Measurements from ENCODE around the gene NEK10.
"Not testable (repeated sequence)": the region's sequence is repeated elsewhere in the genome, so short reads cannot be mapped to it uniquely, and the experiment has no call there.

Gene NEK10, protein sequence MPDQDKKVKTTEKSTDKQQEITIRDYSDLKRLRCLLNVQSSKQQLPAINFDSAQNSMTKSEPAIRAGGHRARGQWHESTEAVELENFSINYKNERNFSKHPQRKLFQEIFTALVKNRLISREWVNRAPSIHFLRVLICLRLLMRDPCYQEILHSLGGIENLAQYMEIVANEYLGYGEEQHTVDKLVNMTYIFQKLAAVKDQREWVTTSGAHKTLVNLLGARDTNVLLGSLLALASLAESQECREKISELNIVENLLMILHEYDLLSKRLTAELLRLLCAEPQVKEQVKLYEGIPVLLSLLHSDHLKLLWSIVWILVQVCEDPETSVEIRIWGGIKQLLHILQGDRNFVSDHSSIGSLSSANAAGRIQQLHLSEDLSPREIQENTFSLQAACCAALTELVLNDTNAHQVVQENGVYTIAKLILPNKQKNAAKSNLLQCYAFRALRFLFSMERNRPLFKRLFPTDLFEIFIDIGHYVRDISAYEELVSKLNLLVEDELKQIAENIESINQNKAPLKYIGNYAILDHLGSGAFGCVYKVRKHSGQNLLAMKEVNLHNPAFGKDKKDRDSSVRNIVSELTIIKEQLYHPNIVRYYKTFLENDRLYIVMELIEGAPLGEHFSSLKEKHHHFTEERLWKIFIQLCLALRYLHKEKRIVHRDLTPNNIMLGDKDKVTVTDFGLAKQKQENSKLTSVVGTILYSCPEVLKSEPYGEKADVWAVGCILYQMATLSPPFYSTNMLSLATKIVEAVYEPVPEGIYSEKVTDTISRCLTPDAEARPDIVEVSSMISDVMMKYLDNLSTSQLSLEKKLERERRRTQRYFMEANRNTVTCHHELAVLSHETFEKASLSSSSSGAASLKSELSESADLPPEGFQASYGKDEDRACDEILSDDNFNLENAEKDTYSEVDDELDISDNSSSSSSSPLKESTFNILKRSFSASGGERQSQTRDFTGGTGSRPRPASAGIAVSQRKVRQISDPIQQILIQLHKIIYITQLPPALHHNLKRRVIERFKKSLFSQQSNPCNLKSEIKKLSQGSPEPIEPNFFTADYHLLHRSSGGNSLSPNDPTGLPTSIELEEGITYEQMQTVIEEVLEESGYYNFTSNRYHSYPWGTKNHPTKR

GRCh38 chr3:27368831-27369607, at the start of gene NEK10:
NEK10 (minus strand) TSS chr3:27369383; CDS start chr3:27352882, 16,501 bp downstream.
- Mint-ChIP-seq H3K4me1 (ENCODE audit: low read depth) (peaks cover 13% of the 10 kb centered on the region), H3K27ac (peak within 1 kb of the TSS; percentile 73), H3K4me3 (peak within 1 kb of the TSS; percentile 93), H3K36me3 (ENCODE audit: low read depth) (no peaks in the 10 kb centered on the region), H3K27me3 (ENCODE audit: low read depth) (peaks cover 8% of the 10 kb centered on the region), H3K9me3 (no peaks in the 10 kb centered on the region)

- no peak overlapping the region for H3K4me3 Mint-ChIP-seq
- H3K9me3 Mint-ChIP-seq = no peaks in the 10 kb centered on the region
- H3K36me3 Mint-ChIP-seq (ENCODE audit: low read depth) = peaks cover 19% of the 10 kb centered on the region
Measured at GRCh38 chr3:27415202-27415601, 46.0 kb upstream of the NEK10 start.

DNA sequence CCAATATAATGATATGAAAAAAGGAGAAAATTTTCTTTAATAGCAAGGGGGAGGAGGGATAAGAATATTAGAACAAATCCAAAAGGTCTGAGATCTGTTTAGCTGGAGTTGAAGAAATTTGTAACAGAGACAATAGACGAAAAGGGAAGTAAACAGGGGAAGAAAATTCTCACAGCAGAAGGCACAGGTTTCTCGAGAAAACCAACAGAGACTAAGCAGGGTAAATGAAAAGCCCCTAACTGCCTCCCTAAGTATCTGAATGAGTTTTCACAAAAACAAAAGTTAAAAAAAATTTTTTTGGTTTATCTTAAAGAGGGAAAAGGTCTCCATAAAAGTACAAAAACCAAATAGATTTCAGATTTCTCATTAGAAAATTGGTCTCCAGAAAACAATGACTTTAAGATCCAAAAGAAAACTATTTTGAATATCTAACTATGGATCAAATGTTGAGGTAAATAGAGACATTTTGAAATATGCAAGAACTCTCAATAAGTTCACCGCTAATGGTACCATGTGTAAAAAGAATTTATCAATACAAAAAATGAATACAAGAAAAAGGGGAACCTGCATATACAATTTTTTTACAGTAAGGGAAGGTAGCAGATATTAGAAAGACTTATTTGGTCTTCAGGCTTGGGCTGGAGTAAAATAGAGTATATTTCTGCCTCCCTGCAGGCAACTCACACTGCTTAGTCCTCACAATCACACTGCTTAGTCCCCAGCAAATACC, 23.9 kb upstream of the NEK10 start:
- H3K4me1 Mint-ChIP-seq (ENCODE audit: low read depth) = peaks cover 4% of the 10 kb centered on the region
- H3K36me3 Mint-ChIP-seq (ENCODE audit: low read depth) = peaks cover 25% of the 10 kb centered on the region
- no peak overlapping the region for H3K4me3 Mint-ChIP-seq
- no peaks in the 10 kb centered on the region for H3K27me3 Mint-ChIP-seq (ENCODE audit: low read depth)
- H3K9me3 Mint-ChIP-seq = no peaks in the 10 kb centered on the region
- H3K27ac Mint-ChIP-seq = no peak overlapping the region

More at GRCh38 chr3:27415202-27415601, 46.0 kb upstream of the NEK10 start:
- no peaks in the 10 kb centered on the region for H3K27me3 Mint-ChIP-seq (ENCODE audit: low read depth)
- H3K4me1 Mint-ChIP-seq (ENCODE audit: low read depth) = no peaks in the 10 kb centered on the region
- no peak overlapping the region for H3K27ac Mint-ChIP-seq

DNA sequence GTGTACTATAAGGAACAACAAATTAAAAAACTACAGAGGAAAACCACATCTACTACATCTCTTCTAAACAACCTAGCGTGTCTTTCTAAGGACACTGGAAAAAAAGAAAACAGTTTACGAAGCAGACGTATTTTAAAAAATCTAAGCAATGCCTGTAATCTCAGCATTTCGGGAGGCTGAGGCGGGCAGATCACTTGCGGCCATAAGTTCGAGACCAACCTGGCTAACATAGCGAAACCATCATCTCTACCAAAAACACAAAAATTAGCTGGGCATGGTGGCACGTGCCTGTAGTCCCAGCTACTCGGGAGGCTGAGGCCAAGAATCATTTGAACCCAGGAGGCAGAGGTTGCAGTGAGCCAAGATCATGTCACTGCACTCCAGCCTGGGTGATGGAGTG, 23.2 kb upstream of the NEK10 start:
- not testable (repeated sequence) for H3K9me3 Mint-ChIP-seq; H3K4me1 Mint-ChIP-seq (ENCODE audit: low read depth); H3K27me3 Mint-ChIP-seq (ENCODE audit: low read depth); H3K4me3 Mint-ChIP-seq; H3K27ac Mint-ChIP-seq
- peaks cover 22% of the 10 kb centered on the region for H3K36me3 Mint-ChIP-seq (ENCODE audit: low read depth)

GRCh38 chr3:27391796-27392195, 22.6 kb upstream of the NEK10 start:
- Mint-ChIP-seq H3K36me3 (ENCODE audit: low read depth) (peaks cover 20% of the 10 kb centered on the region), H3K27me3 (ENCODE audit: low read depth) (no peaks in the 10 kb centered on the region)

DNA sequence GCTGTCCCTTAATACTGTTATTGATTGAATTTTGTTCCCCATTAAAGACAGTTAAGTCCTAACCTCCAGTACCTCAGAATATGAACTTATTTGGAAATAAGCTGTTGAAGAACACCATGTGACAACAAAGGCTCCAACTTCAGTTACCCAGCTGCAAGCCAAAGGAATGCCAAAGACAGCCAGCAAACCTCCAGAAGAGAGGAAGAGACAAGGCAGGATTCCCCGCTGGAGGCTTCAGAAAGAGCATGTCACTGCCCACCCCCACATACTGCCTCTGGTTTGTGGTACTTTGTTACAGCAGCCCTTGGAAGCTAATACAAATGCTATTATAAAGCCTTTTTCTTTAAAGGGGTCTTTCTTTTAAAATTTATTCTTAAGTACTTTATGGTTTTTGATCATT, 18.4 kb upstream of the NEK10 start:
- Mint-ChIP-seq H3K27ac (no peak overlapping the region), H3K27me3 (ENCODE audit: low read depth) (no peaks in the 10 kb centered on the region), H3K4me1 (ENCODE audit: low read depth) (peaks cover 3% of the 10 kb centered on the region), H3K36me3 (ENCODE audit: low read depth) (peaks cover 18% of the 10 kb centered on the region), H3K4me3 (no peak overlapping the region), H3K9me3 (no peaks in the 10 kb centered on the region)

More at GRCh38 chr3:27391796-27392195, 22.6 kb upstream of the NEK10 start:
- Mint-ChIP-seq H3K4me1 (ENCODE audit: low read depth) (peaks cover 4% of the 10 kb centered on the region), H3K4me3 (no peak overlapping the region), H3K27ac (no peak overlapping the region), H3K9me3 (no peaks in the 10 kb centered on the region)

- no peak overlapping the region for H3K27ac Mint-ChIP-seq
- H3K4me3 Mint-ChIP-seq = no peak overlapping the region
- no peaks in the 10 kb centered on the region for H3K27me3 Mint-ChIP-seq (ENCODE audit: low read depth)
- H3K4me1 Mint-ChIP-seq (ENCODE audit: low read depth) = no peaks in the 10 kb centered on the region
- H3K9me3 Mint-ChIP-seq = no peaks in the 10 kb centered on the region
- H3K36me3 Mint-ChIP-seq (ENCODE audit: low read depth) = peaks cover 11% of the 10 kb centered on the region
Measured at GRCh38 chr3:27385504-27385903, 16.3 kb upstream of the NEK10 start.

- no peaks in the 10 kb centered on the region for H3K4me1 Mint-ChIP-seq (ENCODE audit: low read depth)
- H3K9me3 Mint-ChIP-seq = no peaks in the 10 kb centered on the region
- no peak overlapping the region for H3K4me3 Mint-ChIP-seq
- no peak overlapping the region for H3K27ac Mint-ChIP-seq
- peaks cover 12% of the 10 kb centered on the region for H3K36me3 Mint-ChIP-seq (ENCODE audit: low read depth)
- no peaks in the 10 kb centered on the region for H3K27me3 Mint-ChIP-seq (ENCODE audit: low read depth)
Measured at GRCh38 chr3:27384191-27384590, 15.0 kb upstream of the NEK10 start.

DNA sequence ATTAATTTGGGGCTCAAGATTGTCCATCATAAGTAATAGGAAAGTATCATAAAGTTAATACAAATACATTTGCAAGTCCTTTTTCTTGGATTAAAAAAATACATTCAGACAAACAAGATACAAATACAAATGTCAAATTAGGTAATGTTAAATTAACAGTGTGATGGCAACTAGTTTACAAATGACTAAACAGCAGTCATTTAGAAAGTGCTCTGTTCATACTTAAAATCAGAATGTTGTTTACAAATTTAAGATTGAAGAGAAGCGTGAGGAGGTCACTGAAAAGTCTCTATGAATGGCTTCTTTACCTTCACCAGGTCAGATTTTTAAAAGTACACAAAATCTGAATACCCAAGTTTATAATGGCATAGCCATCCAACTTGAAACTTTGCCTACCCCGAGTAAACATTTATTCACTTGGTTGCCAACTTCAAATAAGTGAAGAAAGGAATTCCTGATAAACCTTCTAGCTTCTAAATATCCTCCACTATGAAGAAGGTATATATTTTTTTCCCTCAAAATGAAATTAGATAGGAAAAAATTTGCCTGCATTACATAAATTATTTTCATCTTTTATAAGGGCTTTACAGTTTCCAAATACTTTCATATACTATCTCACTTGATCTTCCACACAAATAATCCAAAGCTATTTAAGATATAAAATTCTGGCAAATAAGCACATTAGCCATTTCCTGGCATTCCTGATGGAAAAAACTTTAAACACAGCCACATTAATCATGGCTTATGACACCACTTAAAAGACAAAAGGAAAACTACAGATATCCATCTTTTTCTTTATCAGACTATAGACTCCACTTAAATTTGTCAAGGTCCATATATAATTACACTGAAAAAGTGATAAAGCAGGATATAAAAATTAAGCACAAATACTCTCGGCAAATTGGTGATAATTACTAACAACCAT, 11.5 kb upstream of the NEK10 start:
- no peak overlapping the region for H3K27ac Mint-ChIP-seq
- H3K36me3 Mint-ChIP-seq (ENCODE audit: low read depth) = peaks cover 11% of the 10 kb centered on the region
- no peaks in the 10 kb centered on the region for H3K9me3 Mint-ChIP-seq
- H3K27me3 Mint-ChIP-seq (ENCODE audit: low read depth) = no peaks in the 10 kb centered on the region
- no peaks in the 10 kb centered on the region for H3K4me1 Mint-ChIP-seq (ENCODE audit: low read depth)
- no peak overlapping the region for H3K4me3 Mint-ChIP-seq

DNA sequence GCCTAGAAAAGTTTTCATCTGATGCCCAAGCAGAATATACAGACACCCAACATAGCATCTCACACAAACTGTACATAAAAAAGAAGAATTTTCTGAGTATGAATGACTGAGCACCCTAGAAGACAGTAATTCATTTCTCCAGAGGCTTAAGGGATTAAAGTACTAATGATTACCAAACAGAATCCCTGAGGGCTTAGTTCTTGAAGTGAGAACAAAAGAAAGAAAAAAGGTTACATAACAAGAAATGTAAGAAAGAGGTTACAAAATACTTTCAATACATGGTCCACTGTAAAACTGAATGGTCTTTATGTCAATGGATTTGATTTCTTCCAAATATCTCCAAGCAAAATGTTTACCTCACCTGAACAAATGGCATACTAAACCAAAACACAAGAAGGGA, 9.1 kb upstream of the NEK10 start:
- Mint-ChIP-seq H3K27me3 (ENCODE audit: low read depth) (no peaks in the 10 kb centered on the region), H3K4me3 (no peak overlapping the region), H3K27ac (no peak overlapping the region), H3K36me3 (ENCODE audit: low read depth) (peaks cover 8% of the 10 kb centered on the region), H3K4me1 (ENCODE audit: low read depth) (no peaks in the 10 kb centered on the region), H3K9me3 (no peaks in the 10 kb centered on the region)

DNA sequence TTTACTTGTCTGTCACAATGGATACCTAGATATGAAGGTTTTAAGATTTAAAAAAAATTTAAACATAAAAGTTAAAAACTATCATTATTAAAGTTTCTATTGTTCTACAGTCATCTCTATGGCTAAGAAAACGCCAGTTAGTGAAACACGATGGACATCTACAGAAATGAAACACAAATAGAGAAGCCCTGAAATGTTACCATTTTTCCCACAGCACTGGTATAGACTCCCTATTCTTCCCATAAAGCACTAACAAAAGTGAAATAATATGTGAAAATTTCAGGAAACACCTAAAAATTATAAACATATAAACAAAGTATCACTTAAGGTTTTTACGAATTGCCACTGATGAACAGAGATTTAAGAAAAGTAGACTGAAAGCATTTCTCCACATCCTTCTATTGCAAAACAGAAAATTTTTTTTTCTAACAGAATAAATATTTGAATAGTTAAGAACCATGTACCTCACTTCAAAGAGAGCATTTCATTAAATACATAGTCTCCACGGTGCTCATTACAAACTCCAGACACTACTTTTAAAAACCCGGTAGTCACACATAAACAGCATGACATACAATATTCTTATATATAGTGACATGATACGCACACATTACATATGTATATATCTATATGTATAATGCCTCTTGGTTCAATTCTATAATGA, 7.1 kb upstream of the NEK10 start:
- H3K36me3 Mint-ChIP-seq (ENCODE audit: low read depth) = peaks cover 4% of the 10 kb centered on the region

GRCh38 chr3:27366062-27366591, 3.1 kb downstream of the NEK10 start:
- Mint-ChIP-seq H3K36me3 (ENCODE audit: low read depth) (no peaks in the 10 kb centered on the region), H3K9me3 (no peaks in the 10 kb centered on the region), H3K4me1 (ENCODE audit: low read depth) (peaks cover 13% of the 10 kb centered on the region)

More for the DNA sequence above, 7.1 kb upstream of the NEK10 start:
- Mint-ChIP-seq H3K27me3 (ENCODE audit: low read depth) (no peaks in the 10 kb centered on the region), H3K4me3 (no peak overlapping the region), H3K27ac (no peak overlapping the region), H3K9me3 (no peaks in the 10 kb centered on the region), H3K4me1 (ENCODE audit: low read depth) (no peaks in the 10 kb centered on the region)

More at GRCh38 chr3:27366062-27366591, 3.1 kb downstream of the NEK10 start:
- Mint-ChIP-seq H3K4me3 (no peak overlapping the region), H3K27ac (no peak overlapping the region), H3K27me3 (ENCODE audit: low read depth) (peaks cover 8% of the 10 kb centered on the region)

Data from T-helper 1 cell treated with Interleukin-12 subunit alpha and Interleukin-12 subunit beta and Interleukin-4 antibody, amounts not matched to agents 30 μg/mL and 1 μg/mL, for 36 hours (primary cell).